WTC11 (cell line): ENCODE measurements around the gene RFESD.

Source experiments
- ATF1 ChIP-seq: sonication (generic); formaldehyde crosslinking; IDR thresholded peaks from 2 replicates; pipeline ENCODE4 v1.8.1; 2023; ENCODE audit warnings: mild to moderate bottlenecking, moderate library complexity, missing genetic modification reagents
- CBFB ChIP-seq: sonication (generic); formaldehyde crosslinking; IDR thresholded peaks from 2 replicates; pipeline ENCODE4 v1.8.1; 2022; ENCODE audit warnings: mild to moderate bottlenecking, low read depth, missing genetic modification reagents
- CREB1 ChIP-seq: sonication (generic); formaldehyde crosslinking; IDR thresholded peaks from 2 replicates; pipeline ENCODE4 v1.8.0; 2023; ENCODE audit warnings: mild to moderate bottlenecking, missing genetic modification reagents
- E2F5 ChIP-seq: sonication (generic); formaldehyde crosslinking; IDR thresholded peaks from 2 replicates; pipeline ENCODE4 v1.8.1; 2022; ENCODE audit warnings: mild to moderate bottlenecking, moderate library complexity, missing genetic modification reagents
- ESRRA ChIP-seq: sonication (generic); formaldehyde crosslinking; IDR thresholded peaks from 2 replicates; pipeline ENCODE4 v1.8.1; 2022; ENCODE audit warnings: mild to moderate bottlenecking, missing genetic modification reagents, borderline replicate concordance
- ETV6 ChIP-seq: sonication (generic); formaldehyde crosslinking; IDR thresholded peaks from 2 replicates; pipeline ENCODE4 v1.8.1; 2022; ENCODE audit warnings: mild to moderate bottlenecking, missing genetic modification reagents
- IRF2 ChIP-seq: sonication (generic); formaldehyde crosslinking; IDR thresholded peaks from 2 replicates; pipeline ENCODE4 v1.8.0; 2022; ENCODE audit warnings: low read depth, missing genetic modification reagents, borderline replicate concordance
- MYBL2 ChIP-seq: sonication (generic); formaldehyde crosslinking; IDR thresholded peaks from 2 replicates; pipeline ENCODE4 v1.8.1; 2023; ENCODE audit warnings: mild to moderate bottlenecking, moderate library complexity, missing genetic modification reagents
- NFYB ChIP-seq: sonication (generic); formaldehyde crosslinking; conservative IDR thresholded peaks from 2 replicates; pipeline ENCODE4 v1.8.0; 2022; ENCODE audit warnings: low read depth, missing genetic modification reagents
- SMAD3 ChIP-seq: sonication (generic); formaldehyde crosslinking; IDR thresholded peaks from 2 replicates; pipeline ENCODE4 v1.8.0; 2022; ENCODE audit warnings: missing genetic modification reagents, mild to moderate bottlenecking, borderline replicate concordance
- SP1 ChIP-seq: sonication (generic); formaldehyde crosslinking; conservative IDR thresholded peaks from 2 replicates; pipeline ENCODE4 v1.8.1; 2022; ENCODE audit warnings: missing genetic modification reagents
- TF ChIP-seq, protein P1 (sequence below): fragments of 200-600 bp; IDR thresholded peaks from 2 replicates; pipeline ENCODE4 v1.8.0; 2022; ENCODE audit warnings: antibody characterized with exemption
- TF ChIP-seq, protein P2 (sequence below): sonication (generic); formaldehyde crosslinking; IDR thresholded peaks from 2 replicates; pipeline ENCODE4 v1.8.1; 2023; ENCODE audit warnings: mild to moderate bottlenecking, missing genetic modification reagents, moderate library complexity

- TF ChIP-seq SP1 (CRISPR knock-in tag) = no peak
- TF ChIP-seq ATF1 (CRISPR knock-in tag) = no peak
- TF ChIP-seq, protein P1, sequence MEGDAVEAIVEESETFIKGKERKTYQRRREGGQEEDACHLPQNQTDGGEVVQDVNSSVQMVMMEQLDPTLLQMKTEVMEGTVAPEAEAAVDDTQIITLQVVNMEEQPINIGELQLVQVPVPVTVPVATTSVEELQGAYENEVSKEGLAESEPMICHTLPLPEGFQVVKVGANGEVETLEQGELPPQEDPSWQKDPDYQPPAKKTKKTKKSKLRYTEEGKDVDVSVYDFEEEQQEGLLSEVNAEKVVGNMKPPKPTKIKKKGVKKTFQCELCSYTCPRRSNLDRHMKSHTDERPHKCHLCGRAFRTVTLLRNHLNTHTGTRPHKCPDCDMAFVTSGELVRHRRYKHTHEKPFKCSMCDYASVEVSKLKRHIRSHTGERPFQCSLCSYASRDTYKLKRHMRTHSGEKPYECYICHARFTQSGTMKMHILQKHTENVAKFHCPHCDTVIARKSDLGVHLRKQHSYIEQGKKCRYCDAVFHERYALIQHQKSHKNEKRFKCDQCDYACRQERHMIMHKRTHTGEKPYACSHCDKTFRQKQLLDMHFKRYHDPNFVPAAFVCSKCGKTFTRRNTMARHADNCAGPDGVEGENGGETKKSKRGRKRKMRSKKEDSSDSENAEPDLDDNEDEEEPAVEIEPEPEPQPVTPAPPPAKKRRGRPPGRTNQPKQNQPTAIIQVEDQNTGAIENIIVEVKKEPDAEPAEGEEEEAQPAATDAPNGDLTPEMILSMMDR = no peak
- no peak for TF ChIP-seq ESRRA (CRISPR knock-in tag)
- TF ChIP-seq ETV6 (CRISPR knock-in tag) = no peak
- no peak for TF ChIP-seq NFYB
- TF ChIP-seq MYBL2 = no peak
- no peak for TF ChIP-seq IRF2 (CRISPR knock-in tag)
- TF ChIP-seq CREB1 (CRISPR knock-in tag) = no peak
- TF ChIP-seq E2F5 (CRISPR knock-in tag) = no peak
- no peak for TF ChIP-seq CBFB
- TF ChIP-seq, protein P2, sequence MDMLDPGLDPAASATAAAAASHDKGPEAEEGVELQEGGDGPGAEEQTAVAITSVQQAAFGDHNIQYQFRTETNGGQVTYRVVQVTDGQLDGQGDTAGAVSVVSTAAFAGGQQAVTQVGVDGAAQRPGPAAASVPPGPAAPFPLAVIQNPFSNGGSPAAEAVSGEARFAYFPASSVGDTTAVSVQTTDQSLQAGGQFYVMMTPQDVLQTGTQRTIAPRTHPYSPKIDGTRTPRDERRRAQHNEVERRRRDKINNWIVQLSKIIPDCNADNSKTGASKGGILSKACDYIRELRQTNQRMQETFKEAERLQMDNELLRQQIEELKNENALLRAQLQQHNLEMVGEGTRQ (CRISPR knock-in tag) = no peak
- no peak for TF ChIP-seq SMAD3 (CRISPR knock-in tag)
Observed at GRCh38 chr5:95628933-95629332, 17.6 kb upstream of the RFESD start.
